SH-SY5Y (cell line): Measurements from ENCODE around the gene SSBP2.
A peak's percentile ranks its signal among the peaks of the same experiment; 100 is the strongest.

Experiments
- GATA2 ChIP-seq: IDR thresholded peaks from 2 replicates; pipeline ENCODE4 v1.6.1; 2011; ENCODE audit warnings: mild to moderate bottlenecking, low read depth, low read length
- GATA3 ChIP-seq: IDR thresholded peaks from 2 replicates; pipeline ENCODE4 v1.6.1; 2011; ENCODE audit warnings: low read depth, mild to moderate bottlenecking, low read length, moderate library complexity

The SSBP2 gene

GRCh38 chr5:81630684-81631083, 120.2 kb downstream of the SSBP2 start:
- TF ChIP-seq GATA2 (no peak), GATA3 (no peak)

- TF ChIP-seq GATA2 (no peak), GATA3 (no peak)
Observed at GRCh38 chr5:81629986-81630385, 120.9 kb downstream of the SSBP2 start.

GRCh38 chr5:81626524-81626923, 124.4 kb downstream of the SSBP2 start:
- TF ChIP-seq GATA2 (no peak), GATA3 (no peak)

GRCh38 chr5:81609810-81610375, 141.0 kb downstream of the SSBP2 start:
- TF ChIP-seq GATA2 (no peak), GATA3 (no peak)

GRCh38 chr5:81608976-81609375, 141.9 kb downstream of the SSBP2 start:
- TF ChIP-seq GATA2 (no peak), GATA3 (no peak)

- no peak for TF ChIP-seq GATA2
- TF ChIP-seq GATA3, result no peak
Observed at GRCh38 chr5:81607693-81608092, 143.2 kb downstream of the SSBP2 start.

- TF ChIP-seq GATA2, result no peak
Observed at GRCh38 chr5:81606150-81606549, 144.7 kb downstream of the SSBP2 start.

GRCh38 chr5:81605299-81605698, 145.6 kb downstream of the SSBP2 start:
- no peak for TF ChIP-seq GATA3
- TF ChIP-seq GATA2, result no peak

- TF ChIP-seq GATA3 (no peak), GATA2 (no peak)
Observed at GRCh38 chr5:81604193-81604592, 146.7 kb downstream of the SSBP2 start.

- TF ChIP-seq GATA2 (no peak), GATA3 (no peak)
Observed at GRCh38 chr5:81601919-81602318, 149.0 kb downstream of the SSBP2 start.

GRCh38 chr5:81590498-81591384, 160.2 kb downstream of the SSBP2 start:
- no peak for TF ChIP-seq GATA2
- TF ChIP-seq GATA3, result no peak

- peak; percentile 82 for TF ChIP-seq GATA2
- peak; percentile 91 for TF ChIP-seq GATA3
Observed at GRCh38 chr5:81579262-81579924, 171.5 kb downstream of the SSBP2 start.

GRCh38 chr5:81577091-81577490, 173.8 kb downstream of the SSBP2 start:
- TF ChIP-seq GATA2 (no peak), GATA3 (no peak)

- TF ChIP-seq GATA2 (no peak), GATA3 (peak; percentile 40; the same call in 1 of the 2 replicates)
Observed at GRCh38 chr5:81575924-81576323, 175.0 kb downstream of the SSBP2 start.

- TF ChIP-seq GATA2 (no peak), GATA3 (no peak)
Observed at GRCh38 chr5:81572201-81572600, 178.7 kb downstream of the SSBP2 start.

GRCh38 chr5:81558188-81558587, 192.7 kb downstream of the SSBP2 start:
- no peak for TF ChIP-seq GATA2
- TF ChIP-seq GATA3, result no peak
